H9 (cell line): ENCODE measurements around the gene KLHL7. TPM values are rescaled to one million over a fixed set of nuclear protein-coding genes. Genes with fewer than 3 reads are reported as not detected.
"Not testable (repeated sequence)": the region's sequence is repeated elsewhere in the genome, so short reads cannot be mapped to it uniquely, and the experiment has no call there.

ENCODE experiments used
- DNase-seq: peaks from one replicate; pipeline ENCODE4 v3.0.0-alpha.2; 2017
- H2AFZ ChIP-seq: one replicate; pipeline ENCODE4 v1.6.1; 2013; ENCODE audit warnings: mild to moderate bottlenecking, low read length, control low read depth, moderate library complexity
- H2AK5ac ChIP-seq: 2 replicates; pipeline ENCODE4 v1.6.1; 2013; ENCODE audit warnings: low read length, control low read depth, mixed read lengths; ENCODE audit not compliant: insufficient read length
- H2BK120ac ChIP-seq: one replicate; pipeline ENCODE4 v1.6.1; 2013; ENCODE audit warnings: low read depth, mild to moderate bottlenecking, low read length, control low read depth, inconsistent platforms; ENCODE audit not compliant: poor library complexity, severe bottlenecking
- H2BK12ac ChIP-seq: 2 replicates; pipeline ENCODE4 v1.6.1; 2013; ENCODE audit warnings: low read length, control low read depth, mixed read lengths, low read depth; ENCODE audit not compliant: insufficient read length
- H2BK15ac ChIP-seq: 2 replicates; pipeline ENCODE4 v1.6.1; 2013; ENCODE audit warnings: low read depth, low read length, control low read depth
- H2BK20ac ChIP-seq: one replicate; pipeline ENCODE4 v1.6.1; 2013; ENCODE audit warnings: low read depth, mild to moderate bottlenecking, low read length, control low read depth, inconsistent platforms; ENCODE audit not compliant: poor library complexity, severe bottlenecking
- H2BK5ac ChIP-seq: 2 replicates; pipeline ENCODE4 v1.6.1; 2013; ENCODE audit warnings: low read length, control low read depth, mixed read lengths; ENCODE audit not compliant: insufficient read length
- H3K14ac ChIP-seq: 2 replicates; pipeline ENCODE4 v1.6.1; 2013; ENCODE audit warnings: low read length, control low read depth; ENCODE audit not compliant: insufficient read depth
- H3K18ac ChIP-seq: 2 replicates; pipeline ENCODE4 v1.6.1; 2013; ENCODE audit warnings: low read depth, mild to moderate bottlenecking, mixed read lengths, low read length, control low read depth; ENCODE audit not compliant: insufficient read length
- H3K23ac ChIP-seq: 2 replicates; pipeline ENCODE4 v1.6.1; 2013; ENCODE audit warnings: low read length, control low read depth, mixed read lengths, low read depth; ENCODE audit not compliant: insufficient read length
- H3K23me2 ChIP-seq: 2 replicates; pipeline ENCODE4 v1.6.1; 2013; ENCODE audit warnings: low read depth, mild to moderate bottlenecking, mixed read lengths, low read length, control low read depth; ENCODE audit not compliant: insufficient read length, poor library complexity, severe bottlenecking
- H3K27ac ChIP-seq: 2 replicates; pipeline ENCODE4 v1.5.1; 2013; ENCODE audit warnings: low read length, control low read depth, mixed read lengths, low read depth; ENCODE audit not compliant: insufficient read length
- H3K27me3 ChIP-seq: 2 replicates; pipeline ENCODE4 v1.6.1; 2013; ENCODE audit warnings: low read length, control low read depth, inconsistent platforms; ENCODE audit not compliant: insufficient read depth
- H3K4ac ChIP-seq: 2 replicates; pipeline ENCODE4 v1.6.1; 2013; ENCODE audit warnings: low read depth, mild to moderate bottlenecking, control low read depth, inconsistent platforms, low read length, moderate library complexity
- H3K4me1 ChIP-seq: 2 replicates; pipeline ENCODE4 v1.6.1; 2013; ENCODE audit warnings: low read length, control low read depth, inconsistent platforms; ENCODE audit not compliant: insufficient read depth
- H3K4me2 ChIP-seq: 2 replicates; pipeline ENCODE4 v1.6.1; 2013; ENCODE audit warnings: low read length, control low read depth, mixed read lengths; ENCODE audit not compliant: insufficient read length, insufficient read depth
- H3K56ac ChIP-seq: 2 replicates; pipeline ENCODE4 v1.6.1; 2013; ENCODE audit warnings: low read depth, mild to moderate bottlenecking, mixed read lengths, low read length, control low read depth; ENCODE audit not compliant: insufficient read length
- H3K79me1 ChIP-seq: 2 replicates; pipeline ENCODE4 v1.6.1; 2013; ENCODE audit warnings: low read depth, mild to moderate bottlenecking, moderate library complexity, low read length, control low read depth, inconsistent platforms; ENCODE audit not compliant: insufficient read depth, poor library complexity, severe bottlenecking
- H3K79me2 ChIP-seq: 2 replicates; pipeline ENCODE4 v1.6.1; 2013; ENCODE audit warnings: low read length, control low read depth, inconsistent platforms; ENCODE audit not compliant: insufficient read depth
- H3K9ac ChIP-seq: 2 replicates; pipeline ENCODE4 v1.6.1; 2013; ENCODE audit warnings: low read length, control low read depth, mixed read lengths; ENCODE audit not compliant: insufficient read length; ENCODE audit errors: extremely low read depth
- H3K9me3 ChIP-seq: one replicate; pipeline ENCODE4 v1.6.1; 2013; ENCODE audit warnings: low read depth, low read length, inconsistent platforms; ENCODE audit not compliant: control insufficient read depth
- H3T11ph ChIP-seq: one replicate; pipeline ENCODE4 v1.6.1; 2013; ENCODE audit warnings: mild to moderate bottlenecking, low read length, control low read depth, inconsistent platforms
- H4K20me1 ChIP-seq: one replicate; pipeline ENCODE4 v1.6.1; 2013; ENCODE audit not compliant: control insufficient read depth, insufficient read length, insufficient read depth
- H4K5ac ChIP-seq: 2 replicates; pipeline ENCODE4 v1.6.1; 2013; ENCODE audit warnings: low read depth, mild to moderate bottlenecking, mixed read lengths, low read length, control low read depth; ENCODE audit not compliant: insufficient read length
- H4K8ac ChIP-seq: replicated peaks from 2 replicates; pipeline ENCODE4 v1.6.1; 2013; ENCODE audit warnings: low read length, control low read depth, mixed read lengths, low read depth; ENCODE audit not compliant: insufficient read length
- H4K91ac ChIP-seq: 2 replicates; pipeline ENCODE4 v1.6.1; 2013; ENCODE audit warnings: low read depth, mild to moderate bottlenecking, moderate library complexity, mixed read lengths, low read length, control low read depth; ENCODE audit not compliant: insufficient read length
- H3K27ac Mint-ChIP-seq, 3 experiments: 2 replicates in 2 of 3; 3 replicates in 1 of 3; pipeline ENCODE4 v1.8.0; 2020 to 2021; ENCODE audit warnings: mixed read lengths in 3 of 3, mild to moderate bottlenecking in 1 of 3, moderate library complexity in 1 of 3
- H3K27me3 Mint-ChIP-seq: 2 replicates; pipeline ENCODE4 v1.8.0; 2021; ENCODE audit warnings: low read depth, mild to moderate bottlenecking, moderate library complexity, mixed read lengths
- H3K36me3 Mint-ChIP-seq, 3 experiments: 2 replicates in 2 of 3; 3 replicates in 1 of 3; pipeline ENCODE4 v1.8.0; 2020 to 2021; ENCODE audit warnings: low read depth in 3 of 3, mixed read lengths in 3 of 3; ENCODE audit not compliant: insufficient read depth in 1 of 3
- H3K4me1 Mint-ChIP-seq, 2 experiments: 2 replicates each; pipeline ENCODE4 v1.8.0; 2020; ENCODE audit warnings: mixed read lengths in 2 of 2
- H3K4me3 Mint-ChIP-seq, 2 experiments: 2 replicates in 1 of 2; 3 replicates in 1 of 2; pipeline ENCODE4 v1.8.0; 2020 to 2021; ENCODE audit warnings: mild to moderate bottlenecking in 2 of 2, mixed read lengths in 2 of 2, moderate library complexity in 1 of 2
- H3K9me3 Mint-ChIP-seq, 2 experiments: 2 replicates in 1 of 2; 3 replicates in 1 of 2; pipeline ENCODE4 v1.8.0; 2020; ENCODE audit warnings: mild to moderate bottlenecking in 2 of 2, mixed read lengths in 2 of 2, moderate library complexity in 1 of 2
- WGBS: extraction: QIAGEN DNeasy Blood & Tissue Kit; methylation state at CpG from one replicate; pipeline ENCODE4 v1.1.7; 2013; ENCODE audit warnings: missing lambda C conversion rate, low lambda C conversion rate, mixed read lengths; ENCODE audit not compliant: insufficient read length; ENCODE audit errors: extremely low coverage; 5-methylcytosine and 5-hydroxymethylcytosine counted together
- total RNA-seq: library from RNA; stranded (reverse); gene quantifications from 2 replicates; pipeline ENCODE4 v1.2.1, GENCODE V29; 2021
- TF ChIP-seq, protein P1 (sequence below): fragments of 200-600 bp; sonication (generic); conservative IDR thresholded peaks from 3 replicates; pipeline ENCODE4 v1.8.0; 2021; ENCODE audit warnings: antibody characterized with exemption, mild to moderate bottlenecking

The KLHL7 gene
- total RNA-seq, 1 experiment from 2014 or later, result 56.7 TPM

DNA sequence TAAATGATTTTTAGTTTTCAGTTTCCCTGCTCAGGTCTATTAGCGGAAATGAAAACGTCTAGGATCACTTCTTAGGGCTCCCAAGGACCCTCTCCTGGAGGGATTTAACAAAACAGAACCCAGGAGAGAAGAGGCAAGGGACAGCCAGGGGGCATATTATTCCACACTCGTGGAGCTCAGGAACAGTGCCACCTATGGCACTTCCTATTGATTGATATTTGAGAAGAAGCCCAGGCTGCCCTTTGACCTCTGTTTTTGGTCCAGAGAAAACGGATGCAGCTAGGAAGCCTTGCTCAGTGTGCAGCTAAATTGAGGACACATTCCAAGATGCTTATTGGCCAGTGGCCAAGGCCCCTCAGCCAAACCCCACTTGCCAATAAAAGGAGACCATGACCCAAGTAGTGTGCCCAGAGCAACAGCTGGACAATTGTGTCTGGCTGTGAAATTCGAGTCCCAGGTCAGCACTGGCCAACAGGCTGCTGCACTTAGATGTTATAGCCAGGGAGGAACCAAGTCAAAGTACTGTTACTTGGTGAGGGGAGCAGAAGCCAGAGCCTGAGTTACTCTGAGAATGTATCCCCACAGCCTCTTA is 117.0 kb downstream of the KLHL7 start:
- H3K14ac ChIP-seq, result no peak overlapping the region
- H3T11ph ChIP-seq, result no peak overlapping the region
- no peaks in the 10 kb centered on the region for H3K23me2 ChIP-seq
- no peak overlapping the region for H3K56ac ChIP-seq
- H2BK120ac ChIP-seq, result no peak overlapping the region
- no peak overlapping the region for H3K4me2 ChIP-seq
- no peak overlapping the region for H3K27ac ChIP-seq
- no peak overlapping the region for H2BK12ac ChIP-seq
- H3K36me3 Mint-ChIP-seq, result no peaks in the 10 kb centered on the region
- no peak overlapping the region for H4K91ac ChIP-seq
- no peak overlapping the region for H2BK15ac ChIP-seq
- peaks cover 12 to 17% of the 10 kb centered on the region in 2 experiments for H3K4me1 Mint-ChIP-seq
- no peak overlapping the region for H3K4me3 Mint-ChIP-seq
- H3K79me2 ChIP-seq, result no peaks in the 10 kb centered on the region
- no peak overlapping the region for H4K8ac ChIP-seq
- H2BK20ac ChIP-seq, result no peak overlapping the region
- H3K18ac ChIP-seq, result no peak overlapping the region
- no peak overlapping the region for H2BK5ac ChIP-seq
- H3K9me3 Mint-ChIP-seq, result no peaks in the 10 kb centered on the region
- no peak overlapping the region for H2AK5ac ChIP-seq
- no peaks in the 10 kb centered on the region for H3K27me3 Mint-ChIP-seq
- H3K4ac ChIP-seq, result no peak overlapping the region
- no peak for DNase-seq
- H4K5ac ChIP-seq, result no peak overlapping the region
- WGBS, result no CpG with 5 or more reads among the region's 5 CpGs
- no peaks in the 10 kb centered on the region for H3K4me1 ChIP-seq
- TF ChIP-seq, protein P1, sequence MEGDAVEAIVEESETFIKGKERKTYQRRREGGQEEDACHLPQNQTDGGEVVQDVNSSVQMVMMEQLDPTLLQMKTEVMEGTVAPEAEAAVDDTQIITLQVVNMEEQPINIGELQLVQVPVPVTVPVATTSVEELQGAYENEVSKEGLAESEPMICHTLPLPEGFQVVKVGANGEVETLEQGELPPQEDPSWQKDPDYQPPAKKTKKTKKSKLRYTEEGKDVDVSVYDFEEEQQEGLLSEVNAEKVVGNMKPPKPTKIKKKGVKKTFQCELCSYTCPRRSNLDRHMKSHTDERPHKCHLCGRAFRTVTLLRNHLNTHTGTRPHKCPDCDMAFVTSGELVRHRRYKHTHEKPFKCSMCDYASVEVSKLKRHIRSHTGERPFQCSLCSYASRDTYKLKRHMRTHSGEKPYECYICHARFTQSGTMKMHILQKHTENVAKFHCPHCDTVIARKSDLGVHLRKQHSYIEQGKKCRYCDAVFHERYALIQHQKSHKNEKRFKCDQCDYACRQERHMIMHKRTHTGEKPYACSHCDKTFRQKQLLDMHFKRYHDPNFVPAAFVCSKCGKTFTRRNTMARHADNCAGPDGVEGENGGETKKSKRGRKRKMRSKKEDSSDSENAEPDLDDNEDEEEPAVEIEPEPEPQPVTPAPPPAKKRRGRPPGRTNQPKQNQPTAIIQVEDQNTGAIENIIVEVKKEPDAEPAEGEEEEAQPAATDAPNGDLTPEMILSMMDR, result no peak
- no peaks in the 10 kb centered on the region for H4K20me1 ChIP-seq
- H2AFZ ChIP-seq, result no peak overlapping the region
- no peak overlapping the region for H3K27ac Mint-ChIP-seq
- H3K9ac ChIP-seq, result no peak overlapping the region
- H3K27me3 ChIP-seq, result no peaks in the 10 kb centered on the region
- H3K79me1 ChIP-seq, result no peaks in the 10 kb centered on the region
- no peak overlapping the region for H3K23ac ChIP-seq
- H3K9me3 ChIP-seq, result no peaks in the 10 kb centered on the region

DNA sequence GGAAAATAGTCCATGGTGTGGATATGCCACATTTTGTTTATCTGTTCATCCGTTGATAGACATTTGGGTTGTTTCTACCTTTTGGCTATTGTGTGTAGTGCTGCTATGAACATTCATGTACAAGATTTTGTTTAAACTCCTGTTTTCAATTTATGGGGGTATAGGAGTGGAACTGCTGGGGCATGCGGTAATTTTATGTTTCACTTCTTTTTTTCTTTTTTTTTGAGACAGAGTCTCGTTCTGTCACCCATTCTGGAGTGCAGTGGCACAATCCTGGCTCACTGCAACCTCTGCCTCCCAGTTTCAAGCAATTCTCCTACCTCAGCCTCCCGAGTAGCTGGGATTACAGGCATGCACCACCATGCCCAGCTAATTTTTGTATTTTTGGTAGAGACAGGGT is 118.8 kb downstream of the KLHL7 start:
- not testable (repeated sequence) for H2BK15ac ChIP-seq, H3K27ac ChIP-seq, H3K36me3 Mint-ChIP-seq, H4K20me1 ChIP-seq, H3K9me3 ChIP-seq, H4K91ac ChIP-seq, H3K23me2 ChIP-seq, H3K9ac ChIP-seq, H3K23ac ChIP-seq, H4K5ac ChIP-seq, DNase-seq, H2BK20ac ChIP-seq, H2BK120ac ChIP-seq, H2AFZ ChIP-seq, H2BK12ac ChIP-seq, H3K4me1 ChIP-seq, H3K4me3 Mint-ChIP-seq, H3K79me2 ChIP-seq, H3K18ac ChIP-seq, H2BK5ac ChIP-seq, H3K56ac ChIP-seq, H3K27me3 Mint-ChIP-seq, H2AK5ac ChIP-seq, H3T11ph ChIP-seq, H3K9me3 Mint-ChIP-seq, H3K27me3 ChIP-seq, H3K14ac ChIP-seq, H4K8ac ChIP-seq, H3K27ac Mint-ChIP-seq, H3K4me2 ChIP-seq, H3K4ac ChIP-seq, H3K79me1 ChIP-seq
- H3K4me1 Mint-ChIP-seq, result peaks cover 7 to 11% of the 10 kb centered on the region in 2 experiments
- WGBS, result no CpG with 5 or more reads among the region's 4 CpGs
